Duodenal mucosa (tissue), 2 donors: ENCODE data around the gene ADARB2.

ENCODE experiments used
- H3K27ac ChIP-seq: one replicate; pipeline ENCODE4 v1.7.0; 2013; ENCODE audit warnings: low read depth, low read length
- H3K27me3 ChIP-seq, 2 donors: one replicate each; pipeline ENCODE4 v1.7.0; 2013; ENCODE audit warnings: low read length in 2 of 2, control low read depth in 1 of 2; ENCODE audit not compliant: insufficient read depth in 2 of 2, control insufficient read depth in 1 of 2
- H3K36me3 ChIP-seq, 2 donors: one replicate each; pipeline ENCODE4 v1.7.0; 2013; ENCODE audit warnings: low read length in 2 of 2, control low read depth in 1 of 2; ENCODE audit not compliant: insufficient read depth in 2 of 2, control insufficient read depth in 1 of 2
- H3K4me1 ChIP-seq, 2 donors: one replicate each; pipeline ENCODE4 v1.7.0; 2013; ENCODE audit warnings: low read length in 2 of 2, control low read depth in 1 of 2; ENCODE audit not compliant: insufficient read depth in 2 of 2, control insufficient read depth in 1 of 2
- H3K4me3 ChIP-seq, 2 donors: one replicate each; pipeline ENCODE4 v1.7.0; 2013; ENCODE audit warnings: low read length in 2 of 2, low read depth in 1 of 2
- H3K9ac ChIP-seq, 2 donors: one replicate each; pipeline ENCODE4 v1.7.0; 2013; ENCODE audit warnings: low read length in 2 of 2, low read depth in 1 of 2
- H3K9me3 ChIP-seq, 2 donors: one replicate each; pipeline ENCODE4 v1.7.0; 2013; ENCODE audit warnings: low read length in 2 of 2, control low read depth in 1 of 2; ENCODE audit not compliant: control insufficient read depth in 1 of 2

ADARB2 gene

DNA sequence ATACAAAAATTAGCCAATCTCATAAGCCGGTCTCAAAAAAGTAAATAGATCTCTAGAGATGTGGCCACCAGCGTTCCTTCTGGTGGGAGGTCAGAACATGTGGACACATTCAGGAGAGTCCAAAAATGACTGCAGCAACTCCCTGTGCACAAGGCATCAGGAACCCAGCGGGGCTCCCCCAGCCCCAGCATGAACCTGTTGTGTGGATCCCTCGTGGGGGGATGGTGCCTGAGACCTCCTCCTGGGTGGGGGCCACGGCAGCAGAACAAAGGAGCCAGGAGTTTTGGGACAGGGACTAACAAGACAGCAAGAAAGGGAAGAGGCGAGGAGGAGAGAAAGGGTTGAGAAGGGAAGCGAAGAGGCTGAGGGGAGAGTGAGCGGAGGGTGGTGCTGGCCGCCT lies 559.4 kb downstream of the ADARB2 start:
- H3K9ac ChIP-seq: no peak overlapping the region
- no peaks in the 10 kb centered on the region for H3K9me3 ChIP-seq
- no peaks in the 10 kb centered on the region for H3K27me3 ChIP-seq
- H3K4me1 ChIP-seq: no peaks in the 10 kb centered on the region
- no peak overlapping the region for H3K27ac ChIP-seq
- no peak overlapping the region for H3K4me3 ChIP-seq
- H3K36me3 ChIP-seq: no peaks in the 10 kb centered on the region

DNA sequence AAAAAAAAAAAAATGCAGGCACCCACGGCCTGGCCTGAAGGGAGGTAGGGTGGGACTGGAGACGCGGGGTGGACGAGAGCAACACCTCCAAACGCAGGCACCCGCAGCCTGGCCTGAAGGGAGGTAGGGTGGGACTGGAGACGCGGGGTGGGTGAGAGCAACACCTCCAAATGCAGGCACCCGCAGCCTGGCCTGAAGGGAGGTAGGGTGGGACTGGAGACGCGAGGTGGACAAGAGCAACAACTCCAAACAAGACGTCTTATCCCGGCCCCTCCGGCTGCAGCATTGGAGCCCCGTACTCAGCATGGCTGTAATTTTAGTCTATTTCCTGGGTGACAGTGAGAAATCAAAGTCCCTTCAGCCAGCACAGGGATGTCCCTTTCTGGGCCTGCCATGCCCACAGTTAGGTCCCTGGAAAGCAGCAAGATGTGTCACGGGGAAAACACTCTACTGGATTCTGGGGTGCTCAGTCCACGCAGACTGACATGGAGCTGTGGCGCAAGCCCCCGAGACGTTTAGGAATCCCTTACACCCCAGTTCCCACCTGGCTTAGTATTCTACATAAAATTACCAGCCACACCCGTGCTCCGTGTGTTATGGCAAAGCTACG lies 561.3 kb downstream of the ADARB2 start:
- H3K27me3 ChIP-seq: no peaks in the 10 kb centered on the region
- no peak overlapping the region for H3K4me3 ChIP-seq
- no peaks in the 10 kb centered on the region for H3K4me1 ChIP-seq
- H3K9me3 ChIP-seq: no peaks in the 10 kb centered on the region
- no peak overlapping the region for H3K27ac ChIP-seq
- no peak overlapping the region for H3K9ac ChIP-seq
- no peaks in the 10 kb centered on the region for H3K36me3 ChIP-seq

DNA sequence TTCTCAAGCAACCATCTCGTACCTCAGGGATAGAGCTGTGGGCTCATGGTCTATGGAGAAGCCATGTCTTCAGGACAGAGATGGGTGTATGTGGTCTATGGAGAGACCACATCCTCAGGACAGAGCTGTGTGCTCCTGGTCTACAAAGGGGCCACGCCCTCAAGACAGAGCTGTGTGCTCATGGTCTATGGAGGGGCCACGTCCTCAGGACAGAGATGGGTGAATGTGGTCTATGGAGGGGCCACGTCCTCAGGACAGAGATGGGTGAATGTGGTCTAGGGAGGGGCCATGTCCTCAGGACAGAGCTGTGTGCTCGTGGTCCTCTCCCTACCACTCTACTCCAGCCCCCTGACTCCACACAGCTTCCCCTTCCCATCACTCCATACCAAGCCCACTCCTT lies 563.3 kb downstream of the ADARB2 start:
- no peak overlapping the region for H3K4me3 ChIP-seq
- no peaks in the 10 kb centered on the region for H3K27me3 ChIP-seq
- no peaks in the 10 kb centered on the region for H3K4me1 ChIP-seq
- no peak overlapping the region for H3K27ac ChIP-seq
- H3K9me3 ChIP-seq: no peaks in the 10 kb centered on the region
- no peaks in the 10 kb centered on the region for H3K36me3 ChIP-seq
- H3K9ac ChIP-seq: no peak overlapping the region

DNA sequence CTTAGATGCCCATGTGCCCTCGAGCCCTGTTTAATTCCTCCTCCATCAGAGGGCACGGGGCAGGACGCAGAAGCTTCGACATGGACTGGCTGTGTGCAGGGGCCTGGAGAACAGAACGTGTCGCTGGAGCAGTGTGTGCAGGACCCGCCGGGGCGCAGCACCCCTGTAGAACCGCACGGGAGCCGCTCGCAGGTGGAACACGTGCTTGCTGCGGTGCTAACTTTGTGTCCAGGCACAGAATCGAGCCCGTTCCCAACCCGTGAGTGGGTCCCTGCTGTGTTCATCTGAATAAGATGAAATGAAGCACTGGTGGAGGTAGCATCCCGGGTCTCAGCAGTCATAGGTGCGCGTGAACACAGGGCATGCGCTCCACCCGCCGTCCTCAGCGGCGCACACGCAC lies 564.2 kb downstream of the ADARB2 start:
- no peaks in the 10 kb centered on the region for H3K4me1 ChIP-seq
- no peaks in the 10 kb centered on the region for H3K36me3 ChIP-seq
- H3K4me3 ChIP-seq: no peak overlapping the region
- no peaks in the 10 kb centered on the region for H3K9me3 ChIP-seq
- H3K27me3 ChIP-seq: no peaks in the 10 kb centered on the region
- H3K9ac ChIP-seq: no peak overlapping the region
- H3K27ac ChIP-seq: no peak overlapping the region

DNA sequence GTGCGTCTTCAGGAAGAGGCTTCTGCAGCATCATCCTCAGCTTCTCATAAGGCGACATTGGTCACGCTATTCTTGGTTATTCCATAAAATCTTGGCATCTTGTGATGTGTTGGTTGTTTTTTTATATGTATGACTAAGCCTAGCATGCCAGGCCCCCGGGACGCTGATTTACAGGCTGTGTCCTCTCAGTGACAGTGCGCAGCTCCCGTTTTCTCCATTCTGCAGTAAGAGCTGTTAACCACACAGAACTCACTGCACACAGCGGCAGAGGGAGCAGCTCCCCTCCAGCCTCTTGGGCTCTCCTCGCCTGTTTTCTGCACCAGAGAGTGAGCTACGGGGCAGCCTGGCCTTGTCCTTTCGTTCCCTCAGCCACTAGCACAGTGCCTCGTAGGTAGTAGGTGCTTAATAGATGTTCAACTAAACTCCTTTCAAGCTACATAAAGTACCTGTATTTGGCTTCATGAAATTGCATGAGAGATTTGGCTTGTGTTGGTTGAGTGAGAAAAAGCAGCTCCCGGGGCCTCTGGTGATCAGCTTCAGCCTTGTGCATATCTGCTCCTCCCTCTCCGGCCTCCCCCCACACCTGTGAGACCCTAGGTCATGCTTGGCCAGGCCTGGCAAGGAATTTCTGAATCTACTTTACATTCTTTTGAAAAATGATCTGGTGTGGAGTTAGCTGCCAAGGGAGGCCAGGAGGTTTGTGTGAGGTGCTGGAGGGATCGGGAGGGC lies 564.9 kb downstream of the ADARB2 start:
- no peak overlapping the region for H3K4me3 ChIP-seq
- no peaks in the 10 kb centered on the region for H3K27me3 ChIP-seq
- H3K36me3 ChIP-seq: no peaks in the 10 kb centered on the region
- H3K27ac ChIP-seq: no peak overlapping the region
- no peak overlapping the region for H3K9ac ChIP-seq
- no peaks in the 10 kb centered on the region for H3K4me1 ChIP-seq
- H3K9me3 ChIP-seq: no peaks in the 10 kb centered on the region

DNA sequence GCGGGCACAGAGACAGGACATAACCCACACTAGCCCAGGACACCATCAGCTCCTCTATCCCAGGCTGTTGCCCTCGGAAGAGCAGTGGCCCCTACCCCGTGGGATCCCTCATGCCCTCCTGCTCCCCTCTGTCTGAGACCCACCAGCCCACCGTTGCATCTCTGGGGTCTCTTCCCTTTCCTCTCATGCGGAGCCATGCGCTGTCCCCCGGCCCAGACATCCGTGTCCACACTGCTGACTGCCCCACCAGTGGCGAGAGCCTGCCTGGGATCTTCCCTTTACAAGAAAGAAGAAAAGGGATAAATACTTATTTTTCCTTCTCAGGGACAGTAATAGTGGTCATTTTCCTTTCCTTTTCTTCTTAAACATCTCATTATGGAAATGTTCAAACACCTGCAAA lies 565.7 kb downstream of the ADARB2 start:
- H3K36me3 ChIP-seq: no peaks in the 10 kb centered on the region
- no peak overlapping the region for H3K4me3 ChIP-seq
- H3K4me1 ChIP-seq: no peaks in the 10 kb centered on the region
- H3K27ac ChIP-seq: no peak overlapping the region
- no peak overlapping the region for H3K9ac ChIP-seq
- H3K9me3 ChIP-seq: no peaks in the 10 kb centered on the region
- no peaks in the 10 kb centered on the region for H3K27me3 ChIP-seq

DNA sequence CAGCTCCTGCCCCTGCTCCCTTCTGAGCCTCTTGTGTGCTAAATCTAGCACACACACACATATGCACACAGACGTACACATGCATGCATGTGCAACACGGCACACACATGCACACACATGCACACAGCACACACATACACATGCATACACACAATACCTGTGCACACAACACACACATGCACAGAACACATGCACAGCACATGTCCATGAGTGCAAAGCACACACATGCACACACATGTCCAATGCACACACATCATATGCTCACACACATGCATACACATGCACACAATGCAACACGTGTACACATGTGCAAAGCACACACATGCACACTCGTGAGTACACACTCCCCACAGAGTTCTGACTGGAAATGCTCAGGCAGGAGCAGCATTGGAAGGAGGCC lies 566.1 kb downstream of the ADARB2 start:
- H3K9ac ChIP-seq: no peak overlapping the region
- H3K27ac ChIP-seq: no peak overlapping the region
- no peaks in the 10 kb centered on the region for H3K36me3 ChIP-seq
- no peak overlapping the region for H3K4me3 ChIP-seq
- H3K4me1 ChIP-seq: no peaks in the 10 kb centered on the region
- H3K27me3 ChIP-seq: no peaks in the 10 kb centered on the region
- H3K9me3 ChIP-seq: no peaks in the 10 kb centered on the region

DNA sequence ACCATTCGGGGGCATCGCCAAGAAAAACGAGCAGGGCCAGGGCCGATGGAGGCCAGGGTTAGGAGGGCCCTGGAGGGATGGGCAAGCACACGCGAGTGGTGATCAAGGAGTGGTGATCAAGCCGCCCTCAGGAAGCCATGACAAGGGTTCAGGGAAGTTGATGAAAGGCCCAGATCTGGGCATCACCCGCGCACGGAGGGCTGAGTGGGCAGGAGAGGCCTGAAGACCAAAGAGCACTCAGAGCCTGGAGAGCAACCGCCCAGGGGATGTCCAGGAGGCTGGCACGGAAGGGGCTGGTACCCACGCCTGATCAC lies 566.5 kb downstream of the ADARB2 start:
- no peaks in the 10 kb centered on the region for H3K4me1 ChIP-seq
- no peaks in the 10 kb centered on the region for H3K36me3 ChIP-seq
- H3K9me3 ChIP-seq: no peaks in the 10 kb centered on the region
- no peak overlapping the region for H3K9ac ChIP-seq
- H3K27me3 ChIP-seq: no peaks in the 10 kb centered on the region
- no peak overlapping the region for H3K4me3 ChIP-seq
- H3K27ac ChIP-seq: no peak overlapping the region

DNA sequence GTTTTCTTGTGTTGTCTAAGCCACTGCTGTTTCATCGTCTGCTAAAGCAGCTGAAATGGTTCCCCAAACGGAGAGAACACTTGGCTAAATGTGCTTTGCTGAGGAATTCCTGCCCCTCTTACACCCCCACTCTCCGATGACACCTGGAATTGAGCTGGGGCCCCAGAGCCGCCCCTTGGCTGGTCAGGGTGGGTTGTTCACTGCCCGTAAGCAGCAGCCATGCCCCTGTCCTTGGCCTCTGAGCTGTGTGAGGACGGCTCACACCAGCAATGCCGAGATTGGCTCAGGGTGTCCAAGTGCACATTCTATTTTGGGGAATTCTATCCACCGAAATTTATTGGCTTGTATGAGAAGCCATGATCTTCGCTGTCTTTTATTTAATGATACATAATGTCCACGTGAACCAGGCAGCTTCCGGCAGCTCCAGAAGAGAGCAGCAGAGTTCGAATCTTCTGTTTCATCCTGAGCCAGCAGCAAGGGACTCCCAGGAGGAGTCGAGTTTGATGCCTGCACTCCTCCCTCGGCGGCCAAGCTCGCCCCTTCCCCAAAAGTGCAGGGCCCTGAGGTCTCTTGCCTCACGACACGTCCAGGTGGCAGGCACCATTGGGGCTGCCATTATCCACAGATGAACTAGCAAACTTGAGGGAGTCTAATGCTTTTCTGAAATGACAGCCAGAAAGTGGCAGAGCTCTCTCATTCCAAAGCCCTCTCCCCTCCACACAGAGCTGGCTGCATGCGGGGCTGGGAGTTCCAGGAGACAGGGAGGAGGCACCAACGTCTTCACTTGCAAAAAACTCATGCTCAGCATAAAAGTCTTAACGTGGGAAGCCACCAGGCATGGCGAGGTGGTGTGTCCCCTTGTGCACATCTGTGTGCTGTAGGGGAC lies 567.1 kb downstream of the ADARB2 start:
- Histone ChIP-seq H3K4me3 (no peak overlapping the region), H3K9ac (no peak overlapping the region), H3K36me3 (no peaks in the 10 kb centered on the region), H3K9me3 (no peaks in the 10 kb centered on the region), H3K27ac (no peak overlapping the region), H3K27me3 (no peaks in the 10 kb centered on the region), H3K4me1 (no peaks in the 10 kb centered on the region)

DNA sequence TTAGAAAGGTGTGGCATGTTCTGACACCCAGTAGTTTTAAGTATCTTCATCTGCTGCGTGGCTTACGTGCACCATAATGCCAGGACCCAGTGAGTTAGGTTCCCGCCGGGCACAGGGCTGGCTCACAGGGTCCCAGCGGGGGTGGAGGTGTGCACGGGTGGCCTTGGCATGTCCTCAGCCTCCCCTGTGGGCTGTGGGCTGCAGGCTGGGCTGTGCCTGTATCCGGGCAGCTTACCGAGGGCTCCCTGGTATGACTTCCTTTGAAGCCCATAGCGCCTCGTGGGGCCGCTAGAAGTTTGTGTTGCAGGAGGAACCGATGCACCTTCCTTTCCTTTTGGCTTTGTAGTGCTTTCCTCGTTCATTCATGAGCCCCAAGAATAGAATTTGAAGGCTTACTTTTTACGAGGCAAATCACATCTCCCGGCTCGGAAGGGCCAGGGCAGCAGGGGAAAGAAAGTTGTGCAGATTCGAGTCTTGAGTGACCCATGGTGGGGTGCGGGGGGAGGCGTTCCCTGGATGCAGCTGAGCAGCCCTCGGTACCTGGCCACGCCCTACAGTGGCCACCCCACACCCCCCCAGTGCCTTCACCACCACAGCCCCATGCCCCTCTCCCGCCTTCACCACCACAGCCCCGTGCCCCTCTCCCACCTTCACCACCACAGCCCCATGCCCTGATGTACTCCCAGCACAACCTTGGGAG lies 568.0 kb downstream of the ADARB2 start:
- Histone ChIP-seq H3K27me3 (no peaks in the 10 kb centered on the region), H3K9ac (no peak overlapping the region), H3K36me3 (no peaks in the 10 kb centered on the region), H3K4me1 (no peaks in the 10 kb centered on the region), H3K27ac (no peak overlapping the region), H3K9me3 (no peaks in the 10 kb centered on the region), H3K4me3 (no peak overlapping the region)
